ENCODE measurements around the gene YTHDC2. TPM values are rescaled to one million over a fixed set of nuclear protein-coding genes. Genes with fewer than 3 reads are reported as not detected.
"Not testable (repeated sequence)": the region's sequence is repeated elsewhere in the genome, so short reads cannot be mapped to it uniquely, and the experiment has no call there.

Gene YTHDC2
- total and polyA plus RNA-seq, 7 donors, result 3.9 to 19.1 (median 11.0) TPM

GRCh38 chr5:113600255-113600905, 86.9 kb downstream of the YTHDC2 start:
- no peaks in the 10 kb centered on the region for H3K9me3 ChIP-seq
- H3K36me3 ChIP-seq (ENCODE audit: insufficient read depth in 1 of 2, low read depth in 1 of 2), result peaks cover 0 to 16% of the 10 kb centered on the region in 2 donors
- DNase-seq (no peak), ATAC-seq (no peak)
- no peak overlapping the region for H3K4me3 ChIP-seq
- H3K27ac ChIP-seq, result no peak overlapping the region
- no peak for TF ChIP-seq CTCF (IDR thresholded peaks at IDR 0.05)
- 55 to 62% (median 58%) methylated on average over 4 of the region's 4 CpGs for WGBS, 3 donors
- no peaks in the 10 kb centered on the region for H3K4me1 ChIP-seq
- no peaks in the 10 kb centered on the region for H3K27me3 ChIP-seq (ENCODE audit: insufficient read depth in 3 of 3, low read length in 2 of 3)
- intact Hi-C loops (cut with DNase I), result loop anchor here in 1 of 2 donors (10.0 kb wide), 1 partner anchor 1046 kb away; no protein-coding TSS in a partner anchor

GRCh38 chr5:113601423-113601822, 87.9 kb downstream of the YTHDC2 start:
- no peak for TF ChIP-seq CTCF (IDR thresholded peaks at IDR 0.05)
- intact Hi-C loops (cut with DNase I), result loop anchor here in 1 of 2 donors (10.0 kb wide), 1 partner anchor 1047 kb away; no protein-coding TSS in a partner anchor
- ATAC-seq, result no peak
- Histone ChIP-seq H3K27ac (no peak overlapping the region), H3K4me3 (no peak overlapping the region), H3K9me3 (no peaks in the 10 kb centered on the region), H3K36me3 (ENCODE audit: insufficient read depth in 1 of 2, low read depth in 1 of 2) (peaks cover 0 to 5% of the 10 kb centered on the region in 2 donors), H3K27me3 (ENCODE audit: insufficient read depth in 3 of 3, low read length in 2 of 3) (no peaks in the 10 kb centered on the region), H3K4me1 (no peaks in the 10 kb centered on the region)
- DNase-seq, result no peak
- WGBS, 3 donors, result 47 to 76% (median 55%) methylated on average over 1 of the region's 1 CpG

GRCh38 chr5:113603246-113603645, 89.8 kb downstream of the YTHDC2 start:
- H3K9me3 ChIP-seq; ATAC-seq; DNase-seq; H3K27ac ChIP-seq; H3K4me1 ChIP-seq; H3K36me3 ChIP-seq (ENCODE audit: insufficient read depth in 1 of 2, low read depth in 1 of 2); H3K4me3 ChIP-seq; H3K27me3 ChIP-seq (ENCODE audit: insufficient read depth in 3 of 3, low read length in 2 of 3): not testable (repeated sequence)
- 72 to 80% (median 78%) methylated on average over 4 of the region's 4 CpGs for WGBS, 3 donors
- intact Hi-C loops (cut with DNase I), result loop anchor here in 1 of 2 donors (10.0 kb wide), 1 partner anchor 1048 kb away; no protein-coding TSS in a partner anchor

- intact Hi-C loops (cut with DNase I), result loop anchor here (5.0 to 10.0 kb wide), 3 partner anchors 229 to 1052 kb away; no protein-coding TSS in a partner anchor
- Histone ChIP-seq H3K27me3 (ENCODE audit: insufficient read depth in 3 of 3, low read length in 2 of 3) (no peaks in the 10 kb centered on the region), H3K27ac (no peak overlapping the region), H3K4me1 (no peaks in the 10 kb centered on the region), H3K36me3 (ENCODE audit: insufficient read depth in 1 of 2, low read depth in 1 of 2) (no peaks in the 10 kb centered on the region), H3K9me3 (no peaks in the 10 kb centered on the region), H3K4me3 (no peak overlapping the region)
- ATAC-seq, result peak; percentile 73 to 88 (median 80)
- 38 to 47% (median 45%) methylated on average over 13 of the region's 13 CpGs for WGBS, 3 donors
- DNase-seq, result no peak
- TF ChIP-seq CTCF (IDR thresholded peaks at IDR 0.05), result peak; percentile 72
These were observed 93.0 kb downstream of the YTHDC2 start for GRCh38 chr5:113606298-113607134.

GRCh38 chr5:113607361-113607760, 93.9 kb downstream of the YTHDC2 start:
- Histone ChIP-seq H3K27ac (no peak overlapping the region), H3K9me3 (no peaks in the 10 kb centered on the region), H3K4me1 (no peaks in the 10 kb centered on the region), H3K36me3 (ENCODE audit: insufficient read depth in 1 of 2, low read depth in 1 of 2) (no peaks in the 10 kb centered on the region), H3K27me3 (ENCODE audit: insufficient read depth in 3 of 3, low read length in 2 of 3) (no peaks in the 10 kb centered on the region), H3K4me3 (no peak overlapping the region)
- DNase-seq, result no peak
- TF ChIP-seq CTCF (IDR thresholded peaks at IDR 0.05), result no peak
- intact Hi-C loops (cut with DNase I), result loop anchor here (5.0 to 10.0 kb wide), 3 partner anchors 230 to 1053 kb away; no protein-coding TSS in a partner anchor
- ATAC-seq, result no peak
- 66 to 71% (median 67%) methylated on average over 3 of the region's 3 CpGs for WGBS, 3 donors
